KG1 (cell line): ENCODE results near the gene WDR20.
"Not testable (repeated sequence)": the region's sequence is repeated elsewhere in the genome, so short reads cannot be mapped to it uniquely, and the experiment has no call there.

Experiments used
- DNase-seq: peaks from one replicate; lab custom pipeline; 2025; lab: John Stamatoyannopoulos, UW

Gene WDR20

GRCh38 chr14:102171173-102172020, 31.7 kb downstream of the WDR20 start:
- no peak for DNase-seq

GRCh38 chr14:102172021-102172272, 32.2 kb downstream of the WDR20 start:
- DNase-seq = not testable (repeated sequence)

GRCh38 chr14:102172721-102173120, 33.0 kb downstream of the WDR20 start:
- DNase-seq = not testable (repeated sequence)

- DNase-seq = no peak
These were observed 37.5 kb downstream of the WDR20 start for GRCh38 chr14:102177161-102177560.

GRCh38 chr14:102178806-102179205, 39.1 kb downstream of the WDR20 start:
- no peak for DNase-seq

- DNase-seq = no peak
These were observed 40.7 kb downstream of the WDR20 start for GRCh38 chr14:102180248-102180998.

GRCh38 chr14:102181187-102181586, 41.5 kb downstream of the WDR20 start:
- no peak for DNase-seq

GRCh38 chr14:102182190-102182589, 42.5 kb downstream of the WDR20 start:
- DNase-seq = no peak

GRCh38 chr14:102182936-102183619, 43.4 kb downstream of the WDR20 start:
- DNase-seq = no peak

- no peak for DNase-seq
These were observed 44.2 kb downstream of the WDR20 start for GRCh38 chr14:102183886-102184285.

GRCh38 chr14:102184316-102185035, 44.8 kb downstream of the WDR20 start:
- DNase-seq = no peak

- DNase-seq = no peak
These were observed 45.7 kb downstream of the WDR20 start for GRCh38 chr14:102185360-102185759.

- no peak for DNase-seq
These were observed 47.3 kb downstream of the WDR20 start for GRCh38 chr14:102187044-102187443.

GRCh38 chr14:102187568-102188001, 47.9 kb downstream of the WDR20 start:
- no peak for DNase-seq

GRCh38 chr14:102188187-102188586, 48.5 kb downstream of the WDR20 start:
- DNase-seq = no peak

- no peak for DNase-seq
These were observed 50.2 kb downstream of the WDR20 start for GRCh38 chr14:102189874-102190273.

GRCh38 chr14:102192840-102193502, 53.3 kb downstream of the WDR20 start:
- no peak for DNase-seq

GRCh38 chr14:102194856-102195255, 55.2 kb downstream of the WDR20 start:
- DNase-seq = no peak

- DNase-seq = no peak
These were observed 55.7 kb downstream of the WDR20 start for GRCh38 chr14:102195446-102195845.

GRCh38 chr14:102196039-102196901, 56.6 kb downstream of the WDR20 start:
- DNase-seq = no peak

- DNase-seq = no peak
These were observed 57.2 kb downstream of the WDR20 start for GRCh38 chr14:102196902-102197230.
